ENCODE measurements around the gene USP35. TPM values are rescaled to one million over a fixed set of nuclear protein-coding genes. Genes with fewer than 3 reads are reported as not detected.

The USP35 gene
- total RNA-seq, 1 donor from 2014 or later, result 16.5 TPM

- no peak for DNase-seq (ENCODE audit: low spot score, unreplicated experiment)
- Mint-ChIP-seq H3K27ac (no peak overlapping the region), H3K9me3 (ENCODE audit: low read depth) (no peaks in the 10 kb centered on the region), H3K4me3 (ENCODE audit: low read depth) (no peak overlapping the region), H3K36me3 (ENCODE audit: insufficient read depth) (peaks cover 14% of the 10 kb centered on the region), H3K4me1 (ENCODE audit: low read depth) (peaks cover 8% of the 10 kb centered on the region), H3K27me3 (no peaks in the 10 kb centered on the region)
- TF ChIP-seq CTCF (IDR thresholded peaks at IDR 0.05; ENCODE audit: unreplicated experiment), result no peak
These were observed 62.5 kb downstream of the USP35 start for GRCh38 chr11:78251083-78251775.

GRCh38 chr11:78253797-78254196, 65.1 kb downstream of the USP35 start:
- Mint-ChIP-seq H3K36me3 (ENCODE audit: insufficient read depth) (peaks cover 6% of the 10 kb centered on the region), H3K9me3 (ENCODE audit: low read depth) (no peaks in the 10 kb centered on the region), H3K4me1 (ENCODE audit: low read depth) (peaks cover 8% of the 10 kb centered on the region), H3K27ac (no peak overlapping the region), H3K4me3 (ENCODE audit: low read depth) (no peak overlapping the region), H3K27me3 (no peaks in the 10 kb centered on the region)
- no peak for TF ChIP-seq CTCF (IDR thresholded peaks at IDR 0.05; ENCODE audit: unreplicated experiment)
- no peak for DNase-seq (ENCODE audit: low spot score, unreplicated experiment)

- Mint-ChIP-seq H3K27me3 (no peaks in the 10 kb centered on the region), H3K27ac (no peak overlapping the region), H3K9me3 (ENCODE audit: low read depth) (no peaks in the 10 kb centered on the region), H3K4me3 (ENCODE audit: low read depth) (no peak overlapping the region), H3K36me3 (ENCODE audit: insufficient read depth) (peaks cover 5% of the 10 kb centered on the region), H3K4me1 (ENCODE audit: low read depth) (peaks cover 8% of the 10 kb centered on the region)
- no peak for TF ChIP-seq CTCF (IDR thresholded peaks at IDR 0.05; ENCODE audit: unreplicated experiment)
- no peak for DNase-seq (ENCODE audit: low spot score, unreplicated experiment)
These were observed 65.5 kb downstream of the USP35 start for GRCh38 chr11:78254268-78254667.

- Mint-ChIP-seq H3K9me3 (ENCODE audit: low read depth) (no peaks in the 10 kb centered on the region), H3K27me3 (no peaks in the 10 kb centered on the region), H3K27ac (no peak overlapping the region), H3K4me1 (ENCODE audit: low read depth) (peaks cover 8% of the 10 kb centered on the region), H3K36me3 (ENCODE audit: insufficient read depth) (peaks cover 1% of the 10 kb centered on the region), H3K4me3 (ENCODE audit: low read depth) (no peak overlapping the region)
- no peak for DNase-seq (ENCODE audit: low spot score, unreplicated experiment)
- no peak for TF ChIP-seq CTCF (IDR thresholded peaks at IDR 0.05; ENCODE audit: unreplicated experiment)
These were observed 67.2 kb downstream of the USP35 start for GRCh38 chr11:78255919-78256318.

GRCh38 chr11:78256962-78257361, 68.2 kb downstream of the USP35 start:
- H3K4me1 Mint-ChIP-seq (ENCODE audit: low read depth), result peaks cover 6% of the 10 kb centered on the region
- H3K36me3 Mint-ChIP-seq (ENCODE audit: insufficient read depth), result peaks cover 1% of the 10 kb centered on the region
- no peaks in the 10 kb centered on the region for H3K9me3 Mint-ChIP-seq (ENCODE audit: low read depth)
- TF ChIP-seq CTCF (IDR thresholded peaks at IDR 0.05; ENCODE audit: unreplicated experiment), result no peak
- H3K4me3 Mint-ChIP-seq (ENCODE audit: low read depth), result no peak overlapping the region
- H3K27me3 Mint-ChIP-seq, result no peaks in the 10 kb centered on the region
- H3K27ac Mint-ChIP-seq, result no peak overlapping the region
- no peak for DNase-seq (ENCODE audit: low spot score, unreplicated experiment)

All from progenitor cell of endocrine pancreas (in vitro differentiated cells).